22Rv1 (cell line): ENCODE measurements around the gene COL4A2.

Experiments
- H3K27ac ChIP-seq: fragments of 450-650 bp; 2 replicates; pipeline ENCODE4 v1.5.1; 2017
- CTCF ChIP-seq: fragments of 450-650 bp; IDR thresholded peaks from 2 replicates; pipeline ENCODE4 v1.5.1; 2017; ENCODE audit warnings: mild to moderate bottlenecking
- ZFX ChIP-seq: fragments of 450-650 bp; IDR thresholded peaks from 2 replicates; pipeline ENCODE4 v1.6.1; 2017; ENCODE audit warnings: antibody characterized with exemption, borderline replicate concordance

The COL4A2 gene

DNA sequence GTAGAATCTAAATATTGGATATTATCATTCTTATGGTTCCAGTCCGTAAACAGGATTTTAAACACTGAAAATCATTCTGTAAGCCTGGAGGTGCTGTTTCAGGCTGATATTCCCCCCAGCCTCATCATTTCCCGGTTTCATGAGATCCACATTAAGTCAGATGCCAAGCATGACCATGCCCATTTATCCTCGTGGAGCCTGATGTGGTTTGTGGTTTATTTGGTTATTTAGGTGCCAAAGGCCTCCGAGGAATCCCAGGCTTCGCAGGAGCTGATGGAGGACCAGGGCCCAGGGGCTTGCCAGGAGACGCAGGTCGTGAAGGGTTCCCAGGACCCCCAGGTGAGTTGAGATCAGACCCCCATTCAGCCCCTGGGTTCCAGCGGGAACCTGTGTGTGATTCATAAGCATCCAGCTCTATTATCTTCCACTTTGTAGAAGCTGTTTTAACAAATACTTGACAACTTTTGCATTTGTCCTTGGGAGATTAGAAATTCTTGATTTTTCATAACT lies 162.0 kb downstream of the COL4A2 start:
- TF ChIP-seq ZFX (no peak), CTCF (no peak)

DNA sequence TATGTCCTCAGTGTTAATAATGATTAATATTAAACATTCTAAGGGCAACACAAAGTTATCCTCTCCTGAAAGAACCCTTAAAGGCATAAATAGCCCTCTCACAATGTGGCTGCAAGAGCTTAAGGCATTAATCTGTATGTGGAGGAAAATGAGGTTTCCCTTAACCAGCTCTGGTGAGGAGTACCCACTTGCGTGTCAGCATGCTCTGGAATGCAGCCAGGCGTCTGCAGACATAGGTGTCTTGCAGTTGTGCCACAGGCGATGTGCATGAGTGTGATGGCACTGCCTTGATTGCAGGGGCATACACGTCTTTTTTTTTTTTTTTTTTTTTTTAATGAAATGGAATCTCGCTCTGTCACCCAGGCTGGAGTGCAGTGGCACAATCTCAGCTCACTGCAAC lies 162.5 kb downstream of the COL4A2 start:
- no peak overlapping the region for H3K27ac ChIP-seq
- TF ChIP-seq ZFX (no peak), CTCF (no peak)

More for the DNA sequence above, 162.0 kb downstream of the COL4A2 start:
- H3K27ac ChIP-seq = no peak overlapping the region

GRCh38 chr13:110470272-110471009 lies 163.4 kb downstream of the COL4A2 start:
- no peak overlapping the region for H3K27ac ChIP-seq
- TF ChIP-seq ZFX = no peak
- TF ChIP-seq CTCF = no peak

- TF ChIP-seq CTCF (no peak), ZFX (no peak)
- H3K27ac ChIP-seq = no peak overlapping the region
Observed at GRCh38 chr13:110471156-110471832, 164.2 kb downstream of the COL4A2 start.

- no peak overlapping the region for H3K27ac ChIP-seq
- TF ChIP-seq ZFX (no peak), CTCF (no peak)
Observed at GRCh38 chr13:110471833-110472162, 164.7 kb downstream of the COL4A2 start.

DNA sequence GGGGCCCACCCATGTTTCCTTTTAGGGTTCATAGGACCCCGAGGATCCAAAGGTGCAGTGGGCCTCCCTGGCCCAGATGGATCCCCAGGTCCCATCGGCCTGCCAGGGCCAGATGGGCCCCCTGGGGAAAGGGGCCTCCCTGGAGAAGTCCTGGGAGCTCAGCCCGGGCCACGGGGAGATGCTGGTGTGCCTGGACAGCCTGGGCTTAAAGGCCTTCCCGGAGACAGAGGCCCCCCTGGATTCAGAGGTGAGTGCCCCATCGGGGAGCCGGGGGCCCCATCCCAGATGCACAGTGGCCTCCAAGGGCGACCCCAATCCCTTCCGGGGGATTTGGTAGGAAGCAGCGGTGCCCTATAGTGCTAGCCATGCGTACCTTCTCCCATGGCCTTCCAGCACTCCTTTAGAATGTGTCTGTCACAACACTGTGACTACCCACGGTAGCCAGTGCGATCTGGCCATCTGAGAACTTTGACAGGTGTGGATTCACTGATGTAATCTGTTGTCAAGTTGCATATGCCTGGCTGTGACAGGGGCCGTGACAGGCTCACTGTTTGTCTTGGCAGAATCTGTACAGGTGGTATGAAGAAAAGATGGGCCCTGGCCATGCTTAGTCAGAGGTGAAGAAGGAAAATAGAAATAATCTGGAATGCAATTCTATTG lies 165.9 kb downstream of the COL4A2 start:
- H3K27ac ChIP-seq = no peak overlapping the region

More for the DNA sequence above, 165.9 kb downstream of the COL4A2 start:
- TF ChIP-seq ZFX (no peak), CTCF (no peak)
